SU-DHL-6 (cell line): ENCODE results near the gene NUMA1.

Experiments used
- CTCF ChIP-seq: fragments of 200-600 bp; sonication (generic); IDR thresholded peaks from one replicate; pipeline ENCODE4 v1.5.1; 2017; ENCODE audit warnings: antibody characterized with exemption, mild to moderate bottlenecking, low read length, moderate library complexity; ENCODE audit not compliant: insufficient read depth, poor library complexity, severe bottlenecking
- EZH2phosphoT487 ChIP-seq: fragments of 200-600 bp; sonication (generic), shearing (Covaris generic); conservative IDR thresholded peaks from 2 replicates; pipeline ENCODE4 v1.6.1; 2018; ENCODE audit warnings: mild to moderate bottlenecking, antibody characterized with exemption, low read length, moderate library complexity, mixed read lengths

GRCh38 chr11:72000202-72000867, 80.0 kb downstream of the NUMA1 start:
- no peak for TF ChIP-seq CTCF
- no peak for TF ChIP-seq EZH2phosphoT487
